ENCODE measurements around the gene IZUMO1R. TPM values are rescaled to one million over a fixed set of nuclear protein-coding genes. Genes with fewer than 3 reads are reported as not detected.

IZUMO1R gene
- total RNA-seq = not detected in 2 replicates

GRCh38 chr11:94303966-94304958 is at the start of gene IZUMO1R:
IZUMO1R (plus strand) TSS chr11:94304580; CDS start chr11:94305637, 1,057 bp downstream.

Other genes with a start within 250 kb of the IZUMO1R start
- gene PANX1, start 175.7 kb upstream of the IZUMO1R start, total RNA-seq = 50.9 and 80.4 TPM in 2 replicates
- under 0.01 and 0.07 TPM in 2 replicates for gene GPR83, start 96.8 kb downstream of the IZUMO1R start, total RNA-seq
- gene MRE11, start 189.3 kb downstream of the IZUMO1R start, total RNA-seq = 8.9 and 18.5 TPM in 2 replicates
- 20.5 and 22.9 TPM in 2 replicates for gene ANKRD49, start 189.4 kb downstream of the IZUMO1R start, total RNA-seq
- gene C11orf97, start 207.9 kb downstream of the IZUMO1R start, total RNA-seq = not detected in 2 replicates
- gene FUT4, start 239.3 kb downstream of the IZUMO1R start, total RNA-seq = 1.4 and 2.4 TPM in 2 replicates